Retinal pigment epithelial cell (primary cell): ENCODE measurements around the gene NOP10.
"Not testable (repeated sequence)": the region's sequence is repeated elsewhere in the genome, so short reads cannot be mapped to it uniquely, and the experiment has no call there.

Experiments used
- DNase-seq: peaks from one replicate; pipeline ENCODE4 v3.0.0-alpha.2; 2010; ENCODE audit warnings: low read depth
- H3K4me3 ChIP-seq: 2 replicates; pipeline ENCODE4 v1.5.1; 2011; ENCODE audit warnings: mild to moderate bottlenecking, low read length, control low read depth, moderate library complexity
- TF ChIP-seq, protein P1 (sequence below): conservative IDR thresholded peaks from 2 replicates; pipeline ENCODE4 v1.5.1; 2011; ENCODE audit warnings: low read depth, low read length, control low read depth, inconsistent platforms

NOP10 gene

GRCh38 chr15:34342737-34343575 lies at the start of gene NOP10, which contains the start of gene NUTM1:
Gene NOP10, minus strand, starts transcription at chr15:34343136. Its CDS starts 63 bp downstream, at chr15:34343073.
Gene NUTM1, plus strand, starts transcription at chr15:34343315. Its CDS starts 382 bp downstream, at chr15:34343697.
- peak; percentile 87 for DNase-seq
- TF ChIP-seq, protein P1, sequence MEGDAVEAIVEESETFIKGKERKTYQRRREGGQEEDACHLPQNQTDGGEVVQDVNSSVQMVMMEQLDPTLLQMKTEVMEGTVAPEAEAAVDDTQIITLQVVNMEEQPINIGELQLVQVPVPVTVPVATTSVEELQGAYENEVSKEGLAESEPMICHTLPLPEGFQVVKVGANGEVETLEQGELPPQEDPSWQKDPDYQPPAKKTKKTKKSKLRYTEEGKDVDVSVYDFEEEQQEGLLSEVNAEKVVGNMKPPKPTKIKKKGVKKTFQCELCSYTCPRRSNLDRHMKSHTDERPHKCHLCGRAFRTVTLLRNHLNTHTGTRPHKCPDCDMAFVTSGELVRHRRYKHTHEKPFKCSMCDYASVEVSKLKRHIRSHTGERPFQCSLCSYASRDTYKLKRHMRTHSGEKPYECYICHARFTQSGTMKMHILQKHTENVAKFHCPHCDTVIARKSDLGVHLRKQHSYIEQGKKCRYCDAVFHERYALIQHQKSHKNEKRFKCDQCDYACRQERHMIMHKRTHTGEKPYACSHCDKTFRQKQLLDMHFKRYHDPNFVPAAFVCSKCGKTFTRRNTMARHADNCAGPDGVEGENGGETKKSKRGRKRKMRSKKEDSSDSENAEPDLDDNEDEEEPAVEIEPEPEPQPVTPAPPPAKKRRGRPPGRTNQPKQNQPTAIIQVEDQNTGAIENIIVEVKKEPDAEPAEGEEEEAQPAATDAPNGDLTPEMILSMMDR: peak; percentile 92

DNA sequence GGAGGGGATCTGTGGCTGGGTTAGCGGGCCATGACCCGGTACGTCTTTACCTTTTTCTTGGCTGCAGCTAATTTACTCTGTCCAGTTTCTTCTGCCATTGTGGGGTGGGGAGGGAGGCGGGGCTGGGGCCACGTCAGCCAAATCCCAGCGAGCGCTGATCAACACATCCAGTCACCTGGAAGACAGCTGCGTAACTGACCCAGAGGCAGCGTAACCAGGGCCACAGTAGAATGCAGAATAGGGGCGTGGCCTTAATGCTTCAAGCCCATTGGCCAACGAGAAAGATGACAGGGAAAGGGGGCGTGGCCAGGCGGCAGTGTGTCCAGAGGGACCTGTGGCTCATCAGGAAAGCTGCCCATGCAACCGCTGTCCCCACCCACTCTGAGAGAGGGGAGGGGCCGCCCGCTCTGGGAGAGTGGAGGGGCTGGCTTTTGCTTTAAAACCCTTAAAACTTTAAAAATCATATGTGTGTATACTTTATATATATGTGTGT lies 46.7 kb upstream of the NOP10 start:
- not testable (repeated sequence) for H3K4me3 ChIP-seq, DNase-seq

More at GRCh38 chr15:34342737-34343575, at the start of gene NOP10, which contains the start of gene NUTM1:
- peak within 1 kb of the TSS; percentile 99 for H3K4me3 ChIP-seq

- DNase-seq, H3K4me3 ChIP-seq: not testable (repeated sequence)
These were observed 39.0 kb upstream of the NOP10 start for GRCh38 chr15:34381829-34382521.

- not testable (repeated sequence) for DNase-seq, H3K4me3 ChIP-seq
These were observed 37.6 kb upstream of the NOP10 start for GRCh38 chr15:34380491-34380890.

GRCh38 chr15:34376856-34377255 lies 33.9 kb upstream of the NOP10 start:
- DNase-seq: no peak

GRCh38 chr15:34375541-34375940 lies 32.6 kb upstream of the NOP10 start:
- DNase-seq, H3K4me3 ChIP-seq: not testable (repeated sequence)

More at GRCh38 chr15:34376856-34377255, 33.9 kb upstream of the NOP10 start:
- H3K4me3 ChIP-seq: no peak overlapping the region
- TF ChIP-seq, protein P1: no peak

GRCh38 chr15:34374816-34375215 lies 31.9 kb upstream of the NOP10 start:
- H3K4me3 ChIP-seq: no peak overlapping the region
- DNase-seq: no peak
- TF ChIP-seq, protein P1: no peak

DNA sequence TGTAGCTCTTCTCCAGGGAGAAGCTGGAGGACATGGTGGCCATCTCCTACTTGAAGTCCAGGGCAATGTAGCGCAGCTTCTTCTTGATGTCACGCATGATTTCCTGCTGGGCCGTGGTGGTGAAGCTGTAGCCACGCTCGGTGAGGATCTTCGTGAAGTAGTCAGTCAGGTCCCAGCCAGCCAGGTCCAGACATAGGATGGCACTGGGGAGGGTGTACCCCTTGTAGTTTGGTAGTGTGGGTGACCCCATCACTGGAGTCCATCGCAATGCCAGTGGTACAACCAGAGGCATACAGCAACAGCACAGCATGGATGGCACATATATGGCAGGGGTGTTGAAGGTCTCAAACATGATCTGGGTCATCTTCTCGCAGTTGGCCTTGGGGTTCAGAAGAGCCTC lies 31.0 kb upstream of the NOP10 start:
- TF ChIP-seq, protein P1: no peak
- no peak overlapping the region for H3K4me3 ChIP-seq
- no peak for DNase-seq

DNA sequence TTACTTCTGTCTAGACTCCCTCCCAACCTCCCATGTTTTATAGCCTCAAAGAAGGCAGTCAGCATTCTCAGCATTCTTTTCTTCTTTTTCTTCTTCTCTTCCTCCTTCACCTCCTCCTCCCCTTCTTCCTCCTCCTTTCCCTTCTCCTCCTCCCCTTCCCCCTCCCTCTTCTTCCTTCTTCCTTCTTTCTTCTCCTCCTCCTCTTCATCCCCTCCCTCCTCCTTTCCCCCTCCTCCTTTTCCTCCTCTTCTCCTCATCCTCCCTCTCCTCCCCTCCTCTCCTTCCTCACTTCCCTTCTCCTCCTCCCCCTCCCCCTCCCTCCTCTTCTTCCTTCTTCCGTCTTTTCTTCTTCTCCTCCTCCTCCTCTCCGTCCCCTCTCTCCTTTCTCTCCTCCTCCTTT lies 27.7 kb upstream of the NOP10 start:
- DNase-seq: no peak
- H3K4me3 ChIP-seq: no peak overlapping the region
- TF ChIP-seq, protein P1: no peak
